GM12891 (cell line): ENCODE results near the gene EIF5B.
A peak's percentile ranks its signal among the peaks of the same experiment; 100 is the strongest.

Source experiments
- DNase-seq: peaks from one replicate; pipeline ENCODE4 v3.0.0; 2011; ENCODE audit warnings: low spot score; ENCODE audit not compliant: insufficient read length
- FAIRE-seq: peaks from 2 replicates; lab custom pipeline; 2011; peaks lifted over from hg19 to GRCh38; lab: Jason Lieb, UNC
- PAX5 ChIP-seq: IDR thresholded peaks from 2 replicates; pipeline ENCODE4 v1.6.1; 2011; ENCODE audit warnings: low read length, moderate library complexity, mild to moderate bottlenecking; ENCODE audit not compliant: insufficient read depth, severe bottlenecking
- POLR2A ChIP-seq: IDR thresholded peaks from 2 replicates; pipeline ENCODE4 v1.6.1; 2011; ENCODE audit warnings: low read depth, low read length, control low read depth
- POLR2AphosphoS5 ChIP-seq: IDR thresholded peaks from 2 replicates; pipeline ENCODE4 v1.6.1; 2011; ENCODE audit warnings: low read depth, low read length, control low read depth
- POU2F2 ChIP-seq: IDR thresholded peaks from 2 replicates; pipeline ENCODE4 v1.6.1; 2011; ENCODE audit warnings: low read depth, mild to moderate bottlenecking, control low read depth, low read length, moderate library complexity
- SPI1 ChIP-seq: IDR thresholded peaks from 2 replicates; pipeline ENCODE4 v1.6.1; 2011; ENCODE audit warnings: low read depth, low read length, control low read depth
- TAF1 ChIP-seq: IDR thresholded peaks from 2 replicates; pipeline ENCODE4 v1.6.1; 2011; ENCODE audit warnings: low read depth, low read length, control low read depth

The EIF5B gene

DNA sequence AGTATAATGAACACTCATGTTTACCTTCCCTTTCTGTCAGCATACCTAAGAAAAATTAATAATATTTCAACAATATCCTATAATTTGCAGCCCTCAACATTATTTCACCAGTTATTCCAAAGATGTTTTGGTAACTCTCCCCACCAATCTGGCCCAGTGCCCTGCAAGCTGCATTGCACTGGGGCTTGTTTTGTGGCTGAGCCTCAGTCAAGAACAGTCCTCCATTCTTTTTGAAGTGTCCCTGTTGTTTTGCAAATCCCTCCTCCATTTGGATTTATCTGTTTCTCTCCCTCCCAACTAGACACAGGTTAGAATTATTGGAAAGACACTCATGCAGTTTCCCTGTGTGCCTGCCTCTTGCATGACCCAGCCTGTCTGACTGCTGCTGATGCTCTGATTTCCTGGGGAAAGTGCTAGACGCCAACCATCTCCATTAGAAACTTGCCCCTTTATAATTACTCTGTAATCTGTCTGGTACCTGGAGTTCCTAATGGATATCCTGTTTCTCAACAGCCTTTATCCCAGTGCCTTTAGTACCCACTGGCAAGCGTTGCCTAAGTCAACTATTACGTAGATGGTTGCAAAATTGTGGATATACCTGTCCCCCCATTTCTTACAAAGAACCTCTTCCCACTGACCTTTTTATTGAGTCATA, 60.2 kb downstream of the EIF5B start:
- no peak for DNase-seq
- no peak for TF ChIP-seq SPI1
- TF ChIP-seq POLR2A = no peak
- TF ChIP-seq PAX5 = no peak
- no peak for TF ChIP-seq POU2F2
- TF ChIP-seq TAF1 = no peak
- no peak for FAIRE-seq

DNA sequence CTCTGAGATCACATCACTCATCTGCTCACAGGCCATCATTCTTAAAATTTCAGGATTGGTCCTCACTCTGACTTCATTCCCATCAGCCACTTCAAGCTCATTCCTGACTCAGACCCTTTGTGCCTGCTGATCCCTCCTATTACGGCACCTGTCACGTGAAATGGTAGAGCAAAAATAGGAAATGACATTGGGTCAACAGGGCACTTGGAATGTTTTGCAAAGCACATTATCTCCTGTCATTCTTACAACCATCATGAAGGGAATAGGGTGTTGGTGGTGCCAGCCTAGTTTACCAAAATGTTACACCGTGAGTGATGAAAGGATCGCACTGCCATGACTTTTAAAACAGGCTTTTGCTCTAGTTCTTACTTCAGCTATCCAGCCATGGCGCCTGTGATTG, 61.1 kb downstream of the EIF5B start:
- FAIRE-seq = no peak
- DNase-seq = no peak
- TF ChIP-seq POU2F2 = no peak
- no peak for TF ChIP-seq SPI1
- TF ChIP-seq TAF1 = no peak

DNA sequence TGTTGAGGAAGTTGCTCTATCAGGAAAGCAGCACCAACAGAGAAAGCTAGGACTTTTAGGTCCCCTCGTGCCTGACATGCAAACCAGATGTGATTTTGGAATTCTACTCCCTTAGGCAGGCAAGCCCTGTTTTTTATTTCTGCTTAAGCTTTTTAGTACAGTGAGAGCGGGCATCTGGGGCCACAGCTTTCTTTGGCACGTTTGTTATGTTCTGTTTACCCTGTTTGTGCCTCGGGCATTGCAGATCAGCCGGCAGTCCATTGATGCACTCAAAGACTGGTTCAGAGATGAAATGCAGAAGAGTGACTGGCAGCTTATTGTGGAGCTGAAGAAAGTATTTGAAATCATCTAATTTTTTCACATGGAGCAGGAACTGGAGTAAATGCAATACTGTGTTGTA, 61.9 kb downstream of the EIF5B start:
- FAIRE-seq (no peak), DNase-seq (no peak)
- TF ChIP-seq PAX5 (no peak), SPI1 (no peak), POU2F2 (no peak), POLR2A (no peak), POLR2AphosphoS5 (no peak), TAF1 (no peak)

DNA sequence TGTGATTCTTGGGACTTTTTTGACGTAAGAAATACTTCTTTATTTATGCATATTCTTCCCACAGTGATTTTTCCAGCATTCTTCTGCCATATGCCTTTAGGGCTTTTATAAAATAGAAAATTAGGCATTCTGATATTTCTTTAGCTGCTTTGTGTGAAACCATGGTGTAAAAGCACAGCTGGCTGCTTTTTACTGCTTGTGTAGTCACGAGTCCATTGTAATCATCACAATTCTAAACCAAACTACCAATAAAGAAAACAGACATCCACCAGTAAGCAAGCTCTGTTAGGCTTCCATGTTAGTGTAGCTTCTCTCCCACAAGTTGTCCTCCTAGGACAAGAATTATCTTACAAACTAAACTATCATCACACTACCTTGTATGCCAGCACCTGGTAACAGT, 62.6 kb downstream of the EIF5B start:
- no peak for TF ChIP-seq POLR2AphosphoS5
- no peak for TF ChIP-seq TAF1
- no peak for TF ChIP-seq POU2F2
- no peak for TF ChIP-seq SPI1
- FAIRE-seq (no peak), DNase-seq (no peak)

DNA sequence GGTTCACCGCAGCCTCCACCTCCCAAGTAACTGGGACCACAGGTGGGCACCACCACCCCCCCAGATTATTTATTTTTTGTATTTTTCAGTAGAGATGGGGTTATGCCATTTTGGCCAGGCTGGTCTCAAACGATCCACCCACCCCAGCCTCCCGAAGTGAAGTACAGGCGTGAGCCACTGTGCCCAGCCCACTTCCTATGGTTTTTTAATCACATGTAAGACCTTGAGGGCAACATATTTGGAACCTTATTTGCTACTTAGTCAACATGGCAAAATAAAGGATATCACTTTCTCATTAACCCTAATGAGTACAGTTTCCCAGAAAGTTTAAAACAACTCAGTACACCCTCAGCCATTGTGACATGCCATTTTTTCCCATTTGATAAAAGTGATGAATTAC, 64.7 kb downstream of the EIF5B start:
- FAIRE-seq = no peak
- DNase-seq = no peak
- TF ChIP-seq POLR2A = no peak
- no peak for TF ChIP-seq PAX5
- TF ChIP-seq POU2F2 = no peak
- no peak for TF ChIP-seq SPI1
- TF ChIP-seq POLR2AphosphoS5 = no peak
- TF ChIP-seq TAF1 = no peak

DNA sequence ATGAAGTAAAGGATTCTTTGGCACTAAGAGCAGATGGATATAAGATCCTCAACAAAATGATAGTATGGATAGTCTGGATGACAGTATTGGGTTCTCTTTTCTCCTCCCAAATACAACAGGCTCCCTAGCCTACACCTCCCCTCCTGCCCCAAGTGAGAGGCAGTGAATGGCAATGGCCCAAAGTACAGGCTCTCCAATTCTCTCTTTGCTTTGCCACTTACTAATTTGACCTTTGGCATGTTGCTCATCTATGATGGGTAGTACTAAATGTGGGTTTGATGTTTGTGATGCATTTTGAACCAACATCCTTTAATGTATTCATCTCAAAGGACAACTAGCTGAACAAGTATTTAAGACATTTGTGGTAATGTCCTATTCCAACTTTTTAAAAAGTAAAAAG, 65.9 kb downstream of the EIF5B start:
- FAIRE-seq (no peak), DNase-seq (no peak)
- TF ChIP-seq POLR2A (no peak), TAF1 (no peak), POLR2AphosphoS5 (no peak), SPI1 (no peak), POU2F2 (no peak), PAX5 (no peak)

DNA sequence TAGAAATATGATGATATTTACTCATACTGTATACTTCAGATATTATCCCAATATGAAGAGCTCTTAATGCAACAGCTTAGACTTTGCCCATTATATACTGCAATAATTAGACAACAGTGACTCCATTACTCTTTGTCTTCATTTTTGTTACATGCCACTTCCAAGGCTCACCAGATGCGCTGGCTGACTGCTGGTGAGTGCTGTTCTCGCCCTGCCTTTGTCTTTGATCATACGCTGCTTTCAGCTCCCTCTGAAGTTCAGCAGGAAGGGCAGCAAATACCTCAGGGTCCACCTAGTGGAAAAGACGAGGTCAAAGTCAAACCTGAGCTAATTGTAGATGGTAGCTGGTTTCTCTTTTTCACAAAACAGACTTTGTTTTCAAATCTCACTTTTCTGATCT, 66.3 kb downstream of the EIF5B start:
- TF ChIP-seq PAX5 (no peak), POLR2A (no peak), TAF1 (no peak), SPI1 (no peak), POU2F2 (no peak), POLR2AphosphoS5 (no peak)
- FAIRE-seq (no peak), DNase-seq (no peak)

DNA sequence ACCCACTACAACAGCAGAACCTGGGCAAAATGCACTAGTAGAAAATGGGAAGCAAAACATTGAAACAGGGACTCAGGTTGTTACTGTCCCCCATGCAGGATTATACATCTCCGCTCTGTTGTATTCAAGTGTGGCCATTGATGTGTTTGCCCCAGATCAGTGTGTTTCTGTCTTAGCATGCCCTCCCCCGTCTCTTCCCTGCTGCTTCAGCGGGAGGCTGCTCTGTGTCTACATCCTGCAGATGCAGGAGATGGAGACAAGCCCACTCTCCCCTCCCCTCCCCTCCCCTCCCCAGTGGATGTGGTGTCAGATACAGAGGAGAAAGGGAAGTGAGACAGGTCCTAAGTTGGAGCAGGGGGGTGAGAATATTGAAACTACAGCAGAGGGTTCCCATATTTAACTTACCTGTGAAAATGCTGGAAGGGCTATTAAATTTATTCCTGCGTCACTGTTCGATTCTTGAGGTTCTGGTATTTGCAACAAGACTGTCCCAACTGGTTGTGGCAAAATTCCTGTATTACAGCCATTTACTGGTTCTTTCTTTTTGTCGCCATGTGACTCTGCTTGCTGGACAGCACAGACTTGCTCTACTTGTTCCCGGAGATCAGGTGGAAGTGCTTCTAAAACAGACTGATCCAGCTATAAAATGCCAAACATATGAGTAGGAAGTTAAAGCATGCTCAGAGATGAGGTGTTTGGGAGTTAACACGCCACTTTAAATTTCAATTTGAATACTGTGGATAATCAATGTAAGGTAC, 67.0 kb downstream of the EIF5B start:
- DNase-seq (no peak), FAIRE-seq (no peak)
- TF ChIP-seq POLR2AphosphoS5 = no peak
- no peak for TF ChIP-seq POLR2A
- no peak for TF ChIP-seq PAX5
- no peak for TF ChIP-seq POU2F2
- TF ChIP-seq TAF1 = no peak
- peak; percentile 42; the same call in 1 of the 2 replicates for TF ChIP-seq SPI1

DNA sequence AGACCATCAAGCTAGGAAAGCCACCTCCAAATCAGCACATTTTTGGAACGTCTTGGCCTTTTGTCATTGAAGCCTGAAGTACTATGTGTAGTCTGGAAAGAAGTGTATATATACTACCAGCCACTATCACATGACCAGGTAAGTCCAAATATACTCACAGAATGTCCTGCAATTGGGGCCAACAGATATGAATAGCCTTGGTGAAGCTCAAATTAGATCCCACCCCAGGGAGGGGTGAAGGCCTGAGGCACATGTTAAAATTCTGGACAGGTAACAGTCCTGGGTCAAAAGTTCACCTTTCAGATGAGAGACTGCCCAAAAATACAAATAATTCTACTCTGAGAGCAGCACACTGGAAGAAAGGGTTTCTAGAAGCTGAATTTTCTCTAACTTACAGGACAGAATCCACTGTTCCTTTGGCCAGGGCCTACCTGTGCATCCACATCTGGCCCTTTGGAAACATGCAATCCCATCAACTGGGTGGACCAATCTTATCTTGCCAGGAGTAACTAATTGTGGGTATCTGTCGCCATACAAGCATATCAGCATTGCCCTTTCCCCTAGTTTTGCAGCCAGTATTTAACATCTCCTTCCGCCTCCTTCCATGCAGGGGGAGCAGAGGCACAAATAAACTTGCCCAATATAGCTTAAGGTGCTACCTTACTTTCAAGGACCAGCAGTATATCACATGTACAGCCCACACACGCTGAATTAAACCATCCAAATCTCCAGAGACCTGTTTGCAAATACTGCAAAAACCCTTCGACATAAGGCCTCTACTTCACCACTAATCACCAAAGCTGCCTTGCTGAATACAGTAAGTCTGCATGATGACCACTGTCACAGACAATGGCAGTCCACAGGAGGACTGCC, 67.8 kb downstream of the EIF5B start:
- FAIRE-seq (peak; percentile 60), DNase-seq (no peak)
- peak; percentile 37; the same call in 1 of the 2 replicates for TF ChIP-seq POLR2A
- no peak for TF ChIP-seq SPI1

DNA sequence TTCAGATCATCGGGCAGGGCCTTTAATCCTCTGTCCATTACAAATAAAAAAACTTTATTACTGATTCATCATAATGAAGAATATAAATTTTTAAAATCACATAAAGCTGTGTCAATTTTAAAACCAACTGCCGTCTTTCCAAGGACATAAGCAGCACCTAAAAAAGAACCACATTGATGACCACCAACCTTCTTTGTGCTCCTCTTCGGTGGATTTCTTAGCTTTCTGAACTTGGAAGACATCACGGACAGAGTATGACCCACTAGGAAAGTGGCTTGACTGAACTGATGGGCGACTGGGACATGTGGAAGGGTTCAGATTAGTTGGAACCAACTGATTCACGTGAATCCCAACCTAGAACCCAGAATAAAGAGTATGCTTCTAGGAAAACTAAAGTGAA, 68.9 kb downstream of the EIF5B start:
- DNase-seq (no peak), FAIRE-seq (no peak)
- TF ChIP-seq SPI1 (no peak), PAX5 (no peak)
